DMS53 treated with DMSO at 0.1 percent for 48 hours (cell line): ENCODE measurements around the gene IL12RB1.
A peak's percentile ranks its signal among the peaks of the same experiment; 100 is the strongest.
"Not testable (repeated sequence)": the region's sequence is repeated elsewhere in the genome, so short reads cannot be mapped to it uniquely, and the experiment has no call there.

Source experiments
- DNase-seq: peaks from one replicate; lab custom pipeline; 2025; ENCODE audit not compliant: unreplicated experiment; lab: John Stamatoyannopoulos, UW

The IL12RB1 gene

DNA sequence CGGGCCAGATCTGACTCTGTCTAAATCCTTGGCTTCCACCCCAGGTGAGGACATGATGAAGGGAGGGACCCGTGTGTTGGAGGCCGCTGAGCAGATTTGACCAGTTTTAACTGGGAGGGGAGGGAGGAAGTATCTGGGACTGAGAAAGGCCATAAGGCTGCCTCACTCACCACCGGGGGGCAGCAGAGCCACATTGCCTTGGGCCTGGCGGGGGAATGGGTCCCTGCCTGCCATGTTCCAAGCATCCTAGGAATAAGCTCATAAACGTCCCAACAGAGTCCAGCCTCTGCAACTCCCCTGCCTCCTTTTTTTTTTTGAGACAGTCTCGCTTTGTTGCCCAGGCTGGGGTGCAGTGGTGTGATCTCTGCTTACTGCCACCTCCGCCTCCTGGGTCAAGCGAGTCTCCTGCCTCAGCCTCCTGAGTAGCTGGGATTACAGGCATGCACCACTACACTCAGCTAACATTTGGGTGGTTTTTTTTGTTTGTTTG, 26.3 kb upstream of the IL12RB1 start:
- peak; percentile 63 for DNase-seq

DNA sequence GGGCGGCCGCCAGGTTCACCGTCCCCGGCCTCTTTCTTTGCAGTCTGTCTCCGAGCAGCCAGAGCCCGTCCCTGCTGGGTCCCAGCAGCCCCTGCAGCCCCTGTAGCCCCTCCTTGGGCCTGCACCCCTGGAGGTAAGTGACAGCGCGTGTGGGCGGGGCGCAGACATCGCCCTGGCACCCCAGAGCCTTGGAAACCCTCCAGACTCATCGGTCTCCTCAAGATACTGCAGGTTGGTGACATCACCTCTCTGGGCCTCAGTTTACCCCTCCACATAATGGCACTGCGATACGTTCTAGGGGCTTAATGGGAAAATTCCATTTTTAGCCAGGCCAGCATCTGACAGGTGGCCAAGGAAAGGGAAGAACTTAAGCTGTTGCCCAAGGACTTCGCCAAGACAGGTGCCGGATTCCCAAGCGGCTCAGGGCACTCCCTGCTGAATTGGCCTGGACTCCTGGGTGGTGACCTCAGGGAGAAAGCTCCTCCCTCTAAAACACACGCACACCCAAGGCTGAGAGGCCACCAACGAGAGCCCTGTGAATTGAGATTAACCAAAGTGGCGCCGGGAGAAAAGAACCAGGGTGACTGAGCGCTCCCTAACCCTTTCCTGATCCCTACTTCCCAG, 24.0 kb upstream of the IL12RB1 start:
- no peak for DNase-seq

DNA sequence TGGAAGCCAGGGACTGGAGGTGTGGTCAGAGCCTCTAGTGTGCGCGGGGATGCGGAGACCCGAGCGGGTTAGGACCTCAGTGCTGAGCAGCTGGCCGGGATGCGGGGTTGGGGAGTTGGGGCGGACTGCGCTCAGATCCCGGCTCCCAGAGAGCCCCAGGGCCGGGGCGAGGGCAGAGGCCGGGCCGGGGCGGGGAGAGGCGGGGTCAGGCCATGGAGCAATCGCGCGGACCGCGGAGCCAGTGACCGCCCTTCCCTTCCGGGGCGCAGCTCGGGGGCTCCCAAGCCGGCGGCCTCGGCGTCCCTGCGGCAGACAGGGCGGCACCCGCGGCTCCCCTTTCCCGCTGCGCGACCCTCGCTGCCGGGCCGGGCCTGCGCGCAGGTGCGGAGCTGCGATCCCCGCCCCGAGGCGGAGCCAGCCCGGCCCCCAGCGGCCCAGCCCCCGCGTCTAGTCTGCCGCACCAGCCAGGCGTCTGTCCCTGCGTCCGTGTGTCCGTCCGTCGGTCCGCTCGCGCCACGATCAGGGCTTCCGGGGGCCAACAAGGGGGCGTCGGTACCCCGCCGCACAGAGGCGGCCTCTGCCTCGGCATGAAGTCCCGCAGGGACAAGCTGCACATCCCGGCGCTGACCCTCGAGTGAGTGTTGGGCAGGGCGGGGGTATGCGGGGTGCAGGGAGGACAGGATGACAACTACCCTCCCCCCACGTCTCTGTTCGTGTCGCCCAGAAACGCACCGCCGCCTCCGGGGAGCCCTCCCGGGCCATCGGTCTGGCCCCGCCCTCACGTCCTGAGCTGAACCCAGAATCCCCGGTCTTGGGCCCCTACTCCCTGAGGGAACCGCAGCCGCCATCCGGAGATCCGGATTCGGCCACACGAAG, 23.2 kb upstream of the IL12RB1 start:
- DNase-seq = no peak

DNA sequence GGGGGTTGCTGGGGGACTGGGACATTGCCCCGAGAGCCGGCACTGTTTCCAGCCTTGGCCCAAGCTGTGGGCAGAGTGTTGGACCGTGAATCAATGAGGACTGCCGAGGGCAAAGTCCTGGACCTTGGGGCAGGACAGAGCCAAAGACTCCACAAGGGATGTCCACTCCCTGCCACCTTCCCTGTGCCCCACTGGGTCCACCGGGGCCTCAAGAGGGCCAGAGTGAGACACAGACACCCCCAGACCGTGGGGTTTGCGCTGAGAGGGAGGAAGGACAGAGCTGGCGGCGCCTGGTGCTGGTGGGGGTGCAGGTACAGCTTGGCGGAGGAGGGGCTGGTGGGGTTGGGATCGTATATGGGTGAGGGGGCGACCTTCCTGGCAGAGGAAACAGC, 22.6 kb upstream of the IL12RB1 start:
- no peak for DNase-seq

DNA sequence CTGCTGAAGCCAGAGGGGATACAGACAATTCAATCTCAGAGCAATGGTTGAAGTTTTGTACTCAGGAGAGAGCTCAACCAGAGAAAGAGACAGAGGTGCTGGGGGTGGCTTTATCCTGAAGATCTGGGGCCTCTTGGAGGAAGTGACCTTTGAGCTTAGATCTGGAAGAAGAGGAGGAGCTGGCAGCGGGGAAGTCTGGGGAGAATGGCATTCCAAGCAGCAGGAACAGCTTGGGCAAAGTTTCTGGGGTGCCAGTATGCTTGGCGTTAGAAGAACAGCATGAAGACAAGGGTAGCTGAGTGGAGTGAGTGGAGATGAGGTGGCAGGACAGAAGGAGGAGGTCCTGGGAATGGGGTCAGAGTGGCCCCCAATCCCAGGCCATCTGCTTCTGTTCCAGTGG, 22.2 kb upstream of the IL12RB1 start:
- no peak for DNase-seq

DNA sequence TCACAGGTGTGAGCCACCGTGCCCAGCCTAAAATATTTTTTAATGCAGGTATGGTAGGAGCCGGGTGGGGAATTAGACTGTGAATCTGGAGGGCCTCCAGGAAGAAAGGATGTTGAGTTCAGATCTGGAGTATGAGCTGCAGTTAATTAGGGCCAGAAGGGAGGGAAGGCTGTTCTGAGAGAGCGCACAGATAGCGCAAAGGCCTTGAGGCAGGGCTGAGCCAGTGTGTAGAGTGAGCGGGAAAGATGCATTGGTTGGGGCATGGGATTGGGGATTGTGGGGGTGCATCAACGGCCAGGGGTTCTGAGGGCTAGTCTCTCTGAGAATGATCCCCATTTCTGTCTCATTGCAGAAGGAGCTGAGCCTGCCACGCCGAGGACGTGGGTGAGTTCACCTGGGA, 20.5 kb upstream of the IL12RB1 start:
- no peak for DNase-seq

DNA sequence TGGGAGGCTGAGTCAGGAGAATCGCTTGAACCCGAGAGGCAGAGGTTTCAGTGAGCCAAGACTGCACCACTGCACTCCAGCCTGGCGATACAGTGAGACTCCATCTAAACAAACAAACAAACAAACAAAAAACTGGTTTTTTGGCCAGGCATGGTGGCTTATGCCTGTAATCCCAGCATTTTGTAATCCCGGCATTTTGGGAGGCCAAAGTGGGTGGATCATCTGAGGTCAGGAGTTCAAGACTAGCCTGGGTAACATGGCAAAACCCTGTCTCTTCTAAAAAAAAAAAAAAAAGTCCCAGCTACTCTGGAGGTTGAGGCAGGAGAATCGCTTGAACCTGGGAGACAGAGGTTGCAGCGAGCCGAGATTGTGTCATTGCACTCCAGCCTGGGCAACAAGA, 18.5 kb upstream of the IL12RB1 start:
- not testable (repeated sequence) for DNase-seq

DNA sequence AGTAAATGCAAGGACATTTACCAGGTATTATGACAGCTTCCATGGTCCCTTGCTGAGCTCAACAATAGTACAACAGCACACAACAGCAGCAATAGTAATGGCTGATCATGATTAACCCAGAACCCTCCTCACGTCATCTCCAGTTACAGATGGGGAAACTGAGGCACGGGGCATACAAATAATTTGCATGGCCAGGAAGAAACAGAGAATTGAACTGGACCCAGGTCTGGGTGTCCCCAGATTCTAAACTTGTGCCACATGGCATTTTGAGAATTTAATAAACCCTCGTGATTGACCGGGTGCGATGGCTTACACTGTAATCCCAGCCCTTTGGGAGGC, 18.0 kb upstream of the IL12RB1 start:
- DNase-seq = no peak

DNA sequence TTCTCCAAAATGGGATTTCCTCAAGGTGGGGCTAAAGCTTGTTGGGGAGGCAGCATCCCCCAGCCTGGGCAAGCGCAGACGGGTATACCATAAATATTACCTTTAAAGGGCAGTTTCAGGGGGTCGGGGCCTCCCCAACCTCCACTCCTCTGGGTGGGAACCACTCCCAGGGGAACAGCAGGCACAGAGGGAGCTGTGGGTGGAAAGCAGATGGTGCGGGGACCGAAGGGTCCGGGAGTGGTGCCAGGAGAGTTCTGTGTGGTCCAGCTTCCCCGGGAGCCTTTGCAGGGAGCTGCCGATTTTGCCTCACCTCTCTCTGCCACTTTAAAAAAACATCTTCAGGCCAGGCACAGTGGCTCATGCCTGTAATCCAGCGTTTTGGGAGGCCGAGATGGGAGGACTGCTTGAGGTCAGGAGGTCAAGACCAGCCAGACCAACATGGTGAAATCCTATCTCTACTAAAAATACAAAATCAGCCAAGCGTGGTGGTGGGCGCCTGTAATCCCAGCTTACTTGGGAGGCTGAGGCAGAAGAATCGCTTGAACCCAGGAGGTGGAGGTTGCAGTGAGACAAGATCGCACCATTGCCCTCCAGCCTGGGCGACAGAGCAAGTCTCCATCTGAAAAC, 16.3 kb upstream of the IL12RB1 start:
- no peak for DNase-seq

DNA sequence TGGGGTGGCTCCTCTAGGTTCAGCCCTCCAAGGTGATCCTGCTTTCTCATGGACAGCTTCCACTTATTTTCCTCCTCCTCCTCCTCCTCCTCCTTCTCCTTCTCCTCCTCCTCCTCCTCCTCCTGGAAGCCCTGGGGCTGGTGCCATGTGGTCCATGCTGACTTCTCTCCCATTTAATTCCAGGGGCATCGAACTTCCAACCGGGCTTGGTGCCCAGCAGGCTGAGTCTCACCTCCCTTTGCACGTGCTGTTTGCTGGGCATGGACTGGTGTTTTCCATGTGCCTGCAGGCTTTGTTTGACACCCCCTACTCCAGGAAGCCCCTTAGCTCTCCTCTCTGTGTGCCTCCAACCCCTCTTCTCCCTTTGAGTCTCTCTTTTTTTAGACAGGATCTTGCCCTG, 14.5 kb upstream of the IL12RB1 start:
- no peak for DNase-seq

DNA sequence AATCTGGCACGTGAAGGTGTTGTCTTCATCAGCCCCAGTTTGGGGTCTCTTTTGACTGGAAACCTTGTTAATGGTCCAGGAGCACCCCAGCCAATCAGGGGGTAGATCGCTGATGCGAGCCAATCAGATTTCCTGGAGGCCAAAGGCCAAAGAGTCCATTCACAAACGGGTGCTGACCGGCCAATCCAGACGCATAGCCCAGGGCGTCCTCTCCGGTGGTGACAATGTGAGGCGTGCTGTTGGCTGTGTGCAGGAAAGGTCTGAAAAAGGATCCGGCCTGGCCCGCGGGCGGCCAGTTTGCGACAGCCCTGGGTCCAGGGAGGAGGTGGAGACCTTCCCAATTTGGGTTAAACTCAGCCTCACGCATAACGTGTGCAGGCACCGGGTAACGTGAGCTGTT, 14.0 kb upstream of the IL12RB1 start:
- no peak for DNase-seq

DNA sequence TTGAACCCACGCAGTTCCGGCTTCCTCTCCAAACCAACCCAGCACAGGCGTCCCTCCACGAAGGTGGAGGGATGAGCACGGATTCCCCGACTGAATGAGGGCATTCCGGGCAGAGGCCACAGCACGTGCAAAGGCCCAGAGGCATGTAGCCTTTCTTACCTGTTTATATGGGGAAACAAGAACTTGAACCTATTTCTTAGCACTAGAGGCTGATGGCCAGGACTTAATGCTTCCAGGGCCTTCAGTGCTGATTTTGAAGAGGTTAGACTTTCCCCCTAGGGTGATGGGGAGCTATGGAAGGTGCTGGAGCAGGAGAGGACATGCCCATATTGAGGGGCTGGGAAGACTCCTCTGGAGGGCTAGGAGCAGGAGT, 12.9 kb upstream of the IL12RB1 start:
- DNase-seq = no peak

DNA sequence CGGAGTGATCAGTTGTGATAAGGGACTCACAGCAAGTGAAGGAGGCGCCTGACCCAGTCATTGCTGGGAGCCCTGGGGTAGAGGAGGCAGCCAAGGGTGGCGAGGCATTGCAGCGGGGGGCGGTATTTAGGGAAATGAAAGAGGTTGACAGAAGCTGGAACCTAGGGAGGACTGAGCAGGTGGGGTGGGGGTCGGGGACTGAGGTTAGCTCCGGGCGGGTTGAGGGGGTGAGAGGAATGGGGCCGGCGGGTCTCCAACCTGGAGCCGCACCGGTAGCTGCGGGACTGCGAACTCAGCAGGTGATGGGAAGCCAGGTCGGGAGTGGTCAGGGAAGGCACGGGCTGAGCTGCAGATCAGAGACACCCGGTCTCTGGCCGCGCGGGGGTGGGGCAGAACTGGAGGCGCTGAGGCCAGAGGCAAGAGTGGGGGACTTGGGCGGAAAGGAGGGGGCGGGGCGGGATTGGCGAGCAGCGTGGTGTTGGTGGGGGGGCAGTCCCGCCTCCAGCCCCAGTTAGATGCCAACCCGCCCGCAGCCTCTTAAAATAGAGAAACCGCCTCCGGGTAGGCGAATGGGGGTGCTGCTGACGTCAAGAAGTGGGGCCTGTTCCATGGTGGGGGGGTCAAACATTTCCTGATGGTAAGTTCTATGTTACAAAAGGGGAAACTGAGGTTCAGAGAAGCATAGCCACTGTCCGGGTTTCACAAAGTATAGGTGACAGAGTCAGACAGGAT, 12.3 kb upstream of the IL12RB1 start:
- no peak for DNase-seq

DNA sequence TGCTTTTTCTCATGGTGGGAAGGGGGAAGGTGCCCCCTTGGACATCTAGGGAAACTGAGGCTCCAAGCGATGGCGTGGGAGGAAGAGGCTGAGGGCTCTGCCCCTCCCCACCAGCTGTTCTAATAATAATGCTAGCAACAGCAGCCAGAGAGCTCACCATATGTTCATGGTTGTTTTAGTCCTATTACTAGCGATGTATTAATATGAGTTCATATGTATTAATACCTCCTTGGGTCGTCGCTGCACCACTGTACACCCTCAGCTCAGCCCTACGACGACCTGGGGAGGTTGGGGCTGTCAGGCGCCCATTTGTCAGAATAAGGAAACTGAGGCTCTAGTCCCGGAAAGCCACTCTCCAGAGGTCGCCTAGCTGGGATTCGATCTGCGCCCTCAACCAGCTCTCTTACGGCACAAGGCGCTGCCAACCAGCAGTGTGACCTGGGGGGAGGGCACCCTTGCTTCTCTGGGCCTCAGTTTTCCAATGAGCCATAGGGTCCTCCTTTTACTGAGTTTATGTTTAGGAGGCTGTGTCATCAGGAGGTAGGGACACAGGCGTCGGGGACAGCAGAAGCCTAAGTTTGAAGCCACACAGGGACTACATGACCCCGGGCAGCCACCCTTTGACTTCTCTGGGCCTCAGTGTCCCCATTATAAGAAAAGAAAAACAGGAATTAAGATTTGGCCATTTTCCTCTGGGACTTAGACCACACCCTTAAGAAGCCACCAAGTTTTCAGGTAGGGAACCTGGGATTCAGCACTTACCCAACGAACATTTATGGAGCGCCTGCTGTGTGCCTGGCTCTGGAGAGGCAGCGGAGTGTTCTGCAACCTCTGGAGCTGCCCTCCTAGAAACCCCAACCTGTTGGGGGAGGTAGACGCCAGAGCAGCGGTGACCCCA, 11.5 kb upstream of the IL12RB1 start:
- DNase-seq = no peak

DNA sequence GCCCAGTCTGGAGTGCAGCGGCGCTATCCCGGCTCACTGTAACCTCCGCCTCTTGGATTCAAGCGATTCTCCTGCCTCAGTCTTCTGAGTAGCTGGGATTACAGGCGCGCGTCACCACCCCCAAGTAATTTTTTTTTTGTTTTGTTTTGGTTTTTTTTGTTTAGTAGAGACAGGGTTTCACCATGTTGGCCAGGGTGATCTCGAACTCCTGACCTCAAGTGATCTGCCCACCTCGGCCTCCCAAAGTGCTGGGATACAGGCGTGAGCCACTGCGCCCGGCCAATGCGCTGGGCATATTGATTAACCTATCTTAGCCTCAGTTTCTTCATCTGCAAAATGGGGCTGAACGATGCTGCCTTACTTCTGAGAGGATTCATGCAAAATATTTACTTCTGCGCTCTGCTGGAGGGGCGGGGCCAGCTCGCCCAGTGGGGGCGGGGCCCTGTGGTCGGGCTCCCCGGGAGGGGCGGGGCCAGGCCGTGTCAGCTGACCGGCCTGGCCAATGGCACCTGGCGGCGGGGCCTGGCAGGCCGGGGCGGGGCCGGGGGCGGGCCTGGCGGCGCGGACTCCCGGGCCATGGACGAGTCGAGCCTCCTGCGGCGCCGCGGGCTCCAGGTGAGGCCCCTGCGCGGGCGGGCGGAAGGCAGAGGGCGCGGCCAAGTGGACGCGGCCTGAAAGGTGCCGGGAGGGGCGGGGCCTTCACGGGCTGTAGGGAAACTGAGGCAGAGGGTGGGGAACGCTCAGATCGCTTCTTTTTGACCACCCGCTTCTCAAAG, 10.7 kb upstream of the IL12RB1 start, which contains the start of gene MAST3:
Gene MAST3 (plus strand): TSS at position 562 of the 776 bp plus-strand sequence. CDS start 15 bp downstream, at position 577.
- DNase-seq = peak; percentile 58

DNA sequence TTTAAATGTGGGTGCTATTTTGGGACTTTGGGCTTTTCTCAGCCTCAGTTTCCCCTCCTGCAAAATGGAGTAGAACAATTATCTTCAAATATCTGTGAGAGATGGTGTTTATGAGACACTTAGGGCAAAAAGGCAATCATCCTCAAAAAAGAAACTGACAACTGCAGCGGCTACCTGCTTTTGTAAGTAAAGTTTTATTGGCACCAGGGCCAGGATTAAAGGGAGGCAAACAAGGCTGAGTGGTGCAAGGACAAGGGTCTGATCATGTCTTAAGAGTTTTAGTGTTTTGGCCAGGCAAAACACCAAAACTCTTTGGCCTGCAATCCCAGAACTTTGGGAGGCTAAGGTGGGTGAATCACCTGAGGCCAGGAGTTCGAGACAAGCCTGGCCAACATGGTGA, 9.5 kb upstream of the IL12RB1 start:
- DNase-seq = no peak

DNA sequence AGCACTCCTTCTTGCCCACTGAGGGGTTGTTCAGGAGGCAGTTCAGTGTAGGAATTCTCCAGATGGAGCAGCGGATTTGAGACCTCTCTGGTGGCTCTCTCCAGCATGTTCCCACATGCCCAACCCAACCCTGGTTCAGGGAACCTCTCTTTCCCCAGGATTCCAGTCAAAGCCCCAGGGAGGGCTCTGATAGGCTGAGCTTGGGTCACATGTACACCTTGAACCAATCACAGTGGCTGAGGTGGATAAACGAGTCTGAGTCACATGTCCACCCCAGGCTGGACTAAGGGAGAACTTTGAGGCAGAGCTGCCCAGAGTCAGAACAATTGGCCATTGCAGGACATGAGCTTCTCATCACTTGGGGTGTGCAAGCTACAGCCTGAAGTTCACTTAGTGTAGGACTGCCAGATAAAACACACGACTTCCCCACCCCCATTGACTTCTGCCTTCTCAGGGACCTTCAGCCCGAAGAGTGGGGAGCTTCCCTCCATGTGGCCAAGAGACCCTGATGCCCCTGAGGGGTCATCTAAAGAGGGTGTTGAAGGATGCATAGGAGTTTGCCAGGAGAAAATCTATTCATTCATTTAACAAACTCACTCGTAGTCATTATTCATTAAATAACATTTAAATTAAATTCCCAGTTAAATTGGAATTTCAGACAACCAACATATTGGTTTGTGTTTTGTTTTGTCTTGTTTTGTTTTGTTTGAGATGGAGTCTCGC, 6.9 kb upstream of the IL12RB1 start:
- no peak for DNase-seq

DNA sequence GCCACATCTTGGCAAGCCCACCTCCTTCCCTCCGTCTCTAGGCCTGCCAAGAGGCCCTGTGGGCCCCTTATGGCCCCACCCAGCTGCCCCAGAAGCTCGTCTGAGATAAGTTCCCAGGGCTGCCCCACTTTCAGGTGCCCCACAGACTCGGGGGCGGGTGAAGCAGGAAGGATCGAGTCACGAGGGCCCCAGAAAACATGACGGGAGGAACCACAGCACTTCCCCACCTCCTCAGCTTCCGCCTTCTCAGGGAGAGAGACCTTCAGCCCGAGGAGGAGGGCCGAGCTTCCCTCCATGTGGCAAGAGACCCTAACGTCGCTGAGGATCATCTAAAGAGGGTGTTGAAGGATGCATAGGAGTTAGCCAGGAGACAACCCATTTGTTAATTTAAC, 4.5 kb upstream of the IL12RB1 start:
- DNase-seq = no peak
